ENCODE measurements around the gene RPL14.

Gene RPL14

GRCh38 chr3:40516201-40516600 is 59.1 kb downstream of the RPL14 start:
- H3K27me3 ChIP-seq (ENCODE audit: control insufficient read depth, low read length), result no peaks in the 10 kb centered on the region
- no peak for TF ChIP-seq CTCF (IDR thresholded peaks at IDR 0.05; ENCODE audit: low read depth, low read length, poor library complexity, severe bottlenecking)
- no peak for TF ChIP-seq EZH2phosphoT487 (IDR thresholded peaks at IDR 0.05; ENCODE audit: borderline replicate concordance, low read length)
- H4K20me1 ChIP-seq (ENCODE audit: control insufficient read depth, insufficient read depth, low read depth, low read length), result no peaks in the 10 kb centered on the region
- no peaks in the 10 kb centered on the region for H3K79me2 ChIP-seq (ENCODE audit: control insufficient read depth, low read length)
- no peak overlapping the region for H3K4me3 ChIP-seq (ENCODE audit: low read length)
- no peak overlapping the region for H3K27ac ChIP-seq (ENCODE audit: low read depth, low read length)
- H3K4me1 ChIP-seq (ENCODE audit: control insufficient read depth, low read length), result no peaks in the 10 kb centered on the region
- no peaks in the 10 kb centered on the region for H3K9me3 ChIP-seq (ENCODE audit: control insufficient read depth, insufficient read depth, low read length)
- no peaks in the 10 kb centered on the region for H3K9me2 ChIP-seq (replicated peaks; ENCODE audit: control insufficient read depth, low read length)
- no peaks in the 10 kb centered on the region for H3F3A ChIP-seq (ENCODE audit: control insufficient read depth, insufficient read depth)
- no peak overlapping the region for H3K4me2 ChIP-seq (ENCODE audit: low read length)
- H3K36me3 ChIP-seq (ENCODE audit: control insufficient read depth, low read length), result no peaks in the 10 kb centered on the region

GRCh38 chr3:40518067-40518466 is 60.9 kb downstream of the RPL14 start:
- Histone ChIP-seq H3K27me3 (ENCODE audit: control insufficient read depth, low read length) (no peaks in the 10 kb centered on the region), H3K4me3 (ENCODE audit: low read length) (no peak overlapping the region), H3K27ac (ENCODE audit: low read depth, low read length) (no peak overlapping the region), H3F3A (ENCODE audit: control insufficient read depth, insufficient read depth) (no peaks in the 10 kb centered on the region), H3K9me3 (ENCODE audit: control insufficient read depth, insufficient read depth, low read length) (no peaks in the 10 kb centered on the region), H3K4me2 (ENCODE audit: low read length) (no peak overlapping the region), H3K4me1 (ENCODE audit: control insufficient read depth, low read length) (no peaks in the 10 kb centered on the region), H3K79me2 (ENCODE audit: control insufficient read depth, low read length) (no peaks in the 10 kb centered on the region), H4K20me1 (ENCODE audit: control insufficient read depth, insufficient read depth, low read depth, low read length) (no peaks in the 10 kb centered on the region), H3K36me3 (ENCODE audit: control insufficient read depth, low read length) (no peaks in the 10 kb centered on the region), H3K9me2 (replicated peaks; ENCODE audit: control insufficient read depth, low read length) (no peaks in the 10 kb centered on the region)
- TF ChIP-seq CTCF (IDR thresholded peaks at IDR 0.05; ENCODE audit: low read depth, low read length, poor library complexity, severe bottlenecking) (no peak), EZH2phosphoT487 (IDR thresholded peaks at IDR 0.05; ENCODE audit: borderline replicate concordance, low read length) (no peak)

Data from DOHH2 (cell line).